Activated CD4-positive, alpha-beta T cell treated with anti-CD3 and anti-CD28 coated beads, Interleukin-2, Interleukin-6, amounts not matched to agents 100 ng/mL and 50 ng/mL, durations not matched to agents 16 hours and 8 hours (primary cell): Measurements from ENCODE around the gene GNA12.
"Not testable (repeated sequence)": the region's sequence is repeated elsewhere in the genome, so short reads cannot be mapped to it uniquely, and the experiment has no call there.

Experiments
- DNase-seq: peaks from one replicate; pipeline ENCODE4 v3.0.0-alpha.2; 2020

The GNA12 gene

DNA sequence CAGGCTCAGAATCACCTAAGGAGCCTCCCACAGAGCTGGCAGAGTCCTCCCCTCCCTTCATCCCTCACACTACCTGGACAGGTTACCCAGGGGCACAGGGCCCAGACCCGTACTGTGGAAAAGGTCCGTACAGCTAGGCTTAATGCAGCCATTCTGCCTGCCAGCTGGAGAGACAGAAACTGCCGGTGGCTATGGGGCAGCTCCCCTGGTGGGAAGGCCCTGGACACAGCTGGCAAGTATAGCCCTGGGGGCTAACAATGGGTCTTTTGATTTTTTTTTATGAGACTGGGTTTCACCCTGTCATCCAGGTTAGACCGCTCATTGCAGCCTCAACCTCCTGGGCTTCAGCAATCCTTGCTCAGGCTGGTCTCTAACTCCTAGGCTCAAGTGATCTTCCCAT is 68.3 kb downstream of the GNA12 start:
- DNase-seq, result no peak

DNA sequence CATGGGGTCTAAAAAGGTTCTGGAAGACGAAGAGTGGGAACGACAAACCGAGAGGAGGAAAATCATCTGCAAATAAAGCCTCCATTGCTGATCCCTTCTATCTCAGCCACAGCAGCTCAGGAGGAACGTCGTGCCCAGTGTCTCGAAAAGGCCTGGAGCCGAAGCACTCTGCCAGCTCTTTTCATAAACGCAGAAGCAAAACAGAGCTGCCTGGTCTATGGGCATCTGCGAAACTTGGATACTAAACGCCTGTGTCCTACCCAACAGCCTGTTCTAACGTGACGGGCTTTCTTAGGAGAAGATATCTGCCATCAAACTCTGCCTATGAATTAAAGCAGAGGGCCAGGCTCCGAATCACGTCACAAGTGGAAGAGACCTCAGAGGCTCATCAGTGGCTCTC is 68.7 kb downstream of the GNA12 start:
- no peak for DNase-seq

DNA sequence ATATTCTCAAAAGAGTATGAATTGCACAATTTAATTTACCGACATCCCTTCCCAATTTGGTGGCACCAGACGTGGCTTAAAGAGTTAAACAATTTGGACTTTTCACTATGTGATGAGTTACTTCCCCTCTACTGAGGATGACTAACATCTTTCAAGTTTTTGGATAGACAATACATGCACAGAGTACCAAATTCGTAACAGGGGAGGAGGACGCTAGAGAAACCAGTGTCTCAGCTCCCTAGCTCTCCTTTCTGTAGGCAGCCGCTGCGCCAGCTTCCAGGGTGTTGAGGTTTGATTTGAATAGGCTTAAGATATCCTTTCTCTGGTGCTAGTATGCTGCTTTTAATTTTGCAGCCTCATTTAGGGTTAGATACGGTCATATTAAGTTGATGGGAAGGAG is 69.2 kb downstream of the GNA12 start:
- DNase-seq, result no peak

DNA sequence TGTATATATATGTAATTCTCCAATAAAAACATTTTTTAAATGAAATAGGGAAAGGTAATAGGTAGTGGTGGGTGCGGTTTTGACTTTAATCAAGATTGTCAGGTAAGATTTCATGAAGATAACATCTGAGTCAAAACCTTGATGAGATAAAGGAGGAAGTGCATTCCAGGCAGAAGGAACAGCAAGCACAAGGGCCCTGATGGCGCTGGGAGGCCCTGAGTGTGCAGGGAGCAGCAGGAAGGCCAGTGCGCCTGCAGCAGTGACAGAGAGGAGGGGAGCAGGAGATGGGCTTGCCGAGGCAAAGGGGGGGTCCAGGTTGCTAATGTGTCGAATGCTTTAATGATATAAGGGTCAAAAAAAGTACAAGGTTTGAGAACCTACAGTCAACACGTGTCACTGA is 69.8 kb downstream of the GNA12 start:
- no peak for DNase-seq

DNA sequence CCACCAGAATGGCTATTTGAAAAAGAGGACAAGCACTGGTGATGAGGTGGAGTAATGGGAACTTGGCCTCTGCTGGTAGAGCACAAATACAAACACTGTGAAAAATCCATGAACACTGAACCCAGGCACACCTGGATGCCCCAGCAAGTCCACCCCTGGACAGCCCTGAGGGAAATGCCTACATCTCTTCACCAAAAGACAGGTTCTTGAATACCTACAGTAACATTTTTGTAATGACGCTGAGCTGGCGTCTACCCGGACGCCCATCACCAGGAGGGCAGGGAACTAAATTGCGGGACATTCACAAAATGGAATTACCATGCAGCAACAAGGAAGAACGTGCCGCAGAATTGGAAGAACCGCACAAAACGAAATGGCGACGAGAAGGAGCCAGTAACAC is 70.5 kb downstream of the GNA12 start:
- DNase-seq, result no peak

DNA sequence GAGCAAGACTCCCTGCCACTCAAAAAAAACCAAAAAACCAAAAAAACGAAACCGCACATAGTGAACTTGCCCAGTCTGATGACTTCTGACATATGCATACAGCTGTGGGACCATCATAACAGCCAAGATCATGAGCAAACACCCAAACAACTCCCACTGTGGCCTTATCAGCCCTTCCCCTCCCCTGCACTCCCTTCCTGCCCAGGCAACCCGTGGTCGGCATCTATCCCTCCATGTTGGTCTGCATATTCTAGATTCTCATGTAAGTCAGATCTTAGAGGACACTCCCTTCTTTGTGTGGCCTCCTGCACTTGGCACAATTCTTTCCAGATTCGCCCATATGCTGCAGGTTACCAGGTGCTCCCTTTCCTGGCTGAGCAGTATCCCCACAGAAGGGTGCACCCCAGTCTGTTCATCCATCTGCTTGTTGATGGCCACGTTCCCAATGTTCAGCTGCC is 72.8 kb downstream of the GNA12 start:
- DNase-seq, result no peak

DNA sequence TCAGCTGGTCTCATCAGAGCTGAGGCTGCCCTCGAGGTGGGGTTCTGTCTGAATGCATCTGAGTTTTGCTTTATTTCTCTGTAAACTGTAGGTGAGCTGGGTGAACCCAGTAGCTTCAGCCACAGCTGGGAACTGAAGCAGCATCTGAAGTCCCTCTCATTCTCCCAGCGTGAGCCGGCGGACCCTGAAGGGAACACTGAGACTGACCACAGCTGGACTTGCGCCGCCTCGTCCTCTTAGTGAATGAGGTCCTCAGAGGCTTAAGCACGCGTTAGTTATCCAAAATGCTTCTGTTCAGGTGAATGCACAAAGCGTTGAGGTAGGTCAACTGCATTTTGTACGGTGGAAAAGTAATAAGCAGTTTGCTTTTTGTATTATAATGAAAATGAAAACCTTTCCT is 79.5 kb downstream of the GNA12 start:
- DNase-seq, result no peak

DNA sequence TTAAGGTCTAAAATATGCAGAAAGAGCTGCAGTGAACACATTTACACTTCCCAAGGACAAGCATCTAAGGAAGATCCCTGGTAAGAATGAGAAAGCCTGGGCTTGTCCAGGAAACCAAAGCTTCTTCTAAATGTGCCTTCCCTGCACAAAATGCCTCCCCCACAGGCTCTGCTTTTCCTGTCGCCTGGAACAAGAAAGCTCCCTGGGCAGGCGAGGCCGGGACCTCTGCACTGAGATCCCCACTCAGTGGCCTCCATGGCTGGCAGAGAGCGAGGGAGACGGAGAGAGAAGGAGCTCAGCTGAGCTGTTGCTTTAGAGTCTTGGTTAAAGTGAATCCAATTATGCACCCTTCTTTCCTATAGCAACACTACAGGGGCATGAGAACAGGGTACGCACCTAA is 80.5 kb downstream of the GNA12 start:
- DNase-seq, result no peak

DNA sequence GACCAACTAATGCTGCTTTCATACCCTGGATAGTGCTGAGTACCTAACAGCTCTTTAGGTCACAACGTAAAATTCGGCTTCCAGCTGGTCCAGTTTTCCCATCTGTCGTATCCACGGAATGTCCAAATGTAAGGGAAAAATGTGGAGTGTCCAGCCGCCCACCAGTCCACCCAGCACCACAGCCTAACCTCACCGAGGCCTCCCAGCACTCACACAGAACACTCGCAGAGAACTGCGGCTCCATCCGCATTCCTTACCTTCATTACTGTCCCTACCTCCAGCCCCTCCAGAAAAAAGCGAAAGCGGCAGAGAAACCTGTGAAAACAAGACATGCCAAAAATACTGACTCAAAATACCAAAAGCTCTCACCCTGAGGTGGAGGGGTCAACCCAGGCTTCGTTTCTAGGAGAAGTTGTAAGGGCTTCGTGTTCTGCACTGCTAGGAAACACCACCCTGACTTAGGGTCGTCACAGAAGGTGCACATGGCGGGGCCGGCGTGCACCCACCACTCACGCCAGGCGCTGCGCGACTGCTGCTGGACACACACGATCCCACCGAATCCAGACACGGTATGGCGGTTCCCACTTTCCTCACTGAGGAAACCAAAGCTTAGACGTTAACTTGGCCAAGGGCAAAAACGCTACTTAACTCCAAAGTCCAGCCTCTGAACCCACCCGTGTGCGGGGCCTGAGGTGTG is 82.2 kb downstream of the GNA12 start:
- no peak for DNase-seq

DNA sequence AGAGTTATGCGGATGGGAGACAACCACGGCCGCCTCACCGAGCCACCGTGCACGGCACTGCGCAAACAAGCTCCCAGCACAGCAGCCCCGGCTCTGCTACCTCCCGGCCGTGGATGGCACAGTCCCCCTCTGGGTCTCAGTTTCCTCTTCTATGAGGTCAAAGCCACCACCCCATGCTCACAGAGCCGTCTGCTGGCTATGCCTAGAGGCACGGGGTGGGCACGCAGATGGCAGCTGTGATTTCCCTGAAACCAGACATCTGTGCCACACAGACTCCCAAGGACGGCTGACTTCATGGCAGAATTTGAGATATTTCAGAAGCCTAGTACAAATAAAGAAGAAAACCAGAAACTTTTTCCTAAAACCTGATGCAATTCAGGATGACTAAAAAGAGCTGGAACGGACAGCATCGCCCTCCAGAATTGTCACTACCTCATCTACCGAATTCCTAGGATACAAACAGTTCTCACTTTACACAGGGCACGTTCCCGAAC is 82.9 kb downstream of the GNA12 start:
- DNase-seq, result no peak

DNA sequence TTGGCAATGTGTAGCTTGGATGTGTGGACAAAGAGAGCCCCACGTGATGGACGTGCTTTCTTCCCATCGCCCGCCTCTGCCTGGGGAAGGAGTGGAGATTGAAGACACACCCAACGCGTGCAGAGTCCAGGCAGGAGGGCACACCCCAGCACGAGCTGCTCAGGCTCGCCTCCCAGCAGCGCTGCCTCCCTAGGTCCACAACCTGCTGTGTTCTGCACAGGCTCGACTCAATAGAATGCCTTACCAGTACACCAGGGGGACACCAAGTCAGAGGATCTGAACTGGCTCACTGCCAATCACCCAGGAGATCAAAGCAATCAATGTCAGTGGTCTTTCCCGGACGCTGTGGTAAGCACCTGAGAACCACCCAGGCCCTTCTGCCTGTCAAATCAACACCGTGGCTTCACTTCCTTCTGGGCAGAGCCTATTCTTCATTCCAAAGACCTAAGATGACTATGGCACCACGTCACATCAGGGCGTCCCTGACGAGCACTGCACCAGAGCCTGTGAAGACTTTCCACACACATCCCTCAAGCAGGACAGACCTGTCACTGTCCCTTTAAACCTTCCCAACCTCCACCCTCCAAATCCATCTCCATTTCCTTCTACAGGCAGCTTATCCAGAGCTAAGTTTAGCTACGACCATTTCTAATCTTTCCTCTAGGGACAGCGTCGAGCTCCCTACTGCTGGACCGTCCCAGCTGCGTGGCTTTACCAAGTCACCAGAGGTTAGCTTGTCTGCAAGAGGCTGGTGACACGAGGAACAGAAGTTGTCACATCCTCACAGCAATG is 83.8 kb downstream of the GNA12 start:
- peak; percentile 33 for DNase-seq

DNA sequence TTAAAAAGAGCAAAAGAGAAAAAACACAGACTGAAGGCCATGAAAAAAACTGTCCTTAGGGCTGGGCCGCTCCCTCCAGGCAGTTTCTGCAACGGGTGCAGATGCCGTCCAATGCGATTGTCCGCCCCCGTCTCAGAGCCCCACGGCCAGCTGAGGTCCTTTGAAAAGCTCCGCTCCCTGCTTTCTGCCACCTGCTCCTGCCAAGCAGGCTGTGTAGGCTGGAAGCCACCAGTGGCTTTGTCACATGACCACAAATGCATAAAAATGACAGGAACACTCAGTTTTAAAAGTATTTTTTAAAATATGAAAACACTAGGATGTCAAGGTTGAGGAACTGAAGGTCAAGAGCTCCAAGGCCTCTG is 84.4 kb downstream of the GNA12 start:
- DNase-seq, result no peak

DNA sequence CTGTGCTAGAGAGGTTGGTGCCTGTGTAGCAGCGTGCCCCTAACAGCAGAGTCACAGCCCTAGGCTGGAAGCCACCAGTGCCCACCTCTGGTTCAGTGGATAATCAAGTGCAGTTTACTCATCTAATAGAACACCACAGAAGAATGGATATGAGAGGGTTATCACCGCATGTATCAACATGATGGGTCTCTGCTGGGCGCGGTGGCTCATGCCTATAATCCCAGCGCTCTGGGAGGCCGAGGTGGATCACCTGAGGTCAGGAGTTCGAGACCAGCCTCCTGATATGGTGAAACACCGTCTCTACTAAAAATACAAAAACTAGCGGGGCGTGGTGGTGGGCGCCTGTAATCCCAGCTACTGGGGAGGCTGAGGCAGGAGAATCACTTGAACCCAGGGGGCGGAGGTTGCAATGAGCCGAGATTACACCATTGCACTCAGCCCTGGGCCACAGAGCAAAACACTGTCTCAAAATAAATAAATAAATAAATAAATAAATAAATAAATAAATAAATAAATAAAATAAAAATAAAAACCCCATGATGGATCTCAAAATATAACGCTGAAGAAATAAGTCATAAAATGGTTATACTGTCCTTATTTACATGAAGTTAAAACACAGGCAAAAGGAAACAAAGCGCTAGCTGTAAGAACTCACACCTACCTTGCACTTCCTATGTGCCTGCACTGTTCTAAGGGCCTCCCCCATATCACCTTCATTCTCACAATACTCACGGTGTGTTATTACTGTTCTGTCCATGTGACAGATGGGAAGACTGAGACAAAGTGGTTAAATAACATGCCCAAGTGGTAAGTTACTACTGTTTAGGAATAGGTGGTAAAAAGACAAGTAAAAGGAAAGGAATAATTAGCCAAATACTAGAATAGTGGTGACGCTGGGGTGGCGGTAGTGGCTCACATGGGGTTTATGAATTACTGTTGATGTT is 85.2 kb downstream of the GNA12 start:
- peak; percentile 23 for DNase-seq

DNA sequence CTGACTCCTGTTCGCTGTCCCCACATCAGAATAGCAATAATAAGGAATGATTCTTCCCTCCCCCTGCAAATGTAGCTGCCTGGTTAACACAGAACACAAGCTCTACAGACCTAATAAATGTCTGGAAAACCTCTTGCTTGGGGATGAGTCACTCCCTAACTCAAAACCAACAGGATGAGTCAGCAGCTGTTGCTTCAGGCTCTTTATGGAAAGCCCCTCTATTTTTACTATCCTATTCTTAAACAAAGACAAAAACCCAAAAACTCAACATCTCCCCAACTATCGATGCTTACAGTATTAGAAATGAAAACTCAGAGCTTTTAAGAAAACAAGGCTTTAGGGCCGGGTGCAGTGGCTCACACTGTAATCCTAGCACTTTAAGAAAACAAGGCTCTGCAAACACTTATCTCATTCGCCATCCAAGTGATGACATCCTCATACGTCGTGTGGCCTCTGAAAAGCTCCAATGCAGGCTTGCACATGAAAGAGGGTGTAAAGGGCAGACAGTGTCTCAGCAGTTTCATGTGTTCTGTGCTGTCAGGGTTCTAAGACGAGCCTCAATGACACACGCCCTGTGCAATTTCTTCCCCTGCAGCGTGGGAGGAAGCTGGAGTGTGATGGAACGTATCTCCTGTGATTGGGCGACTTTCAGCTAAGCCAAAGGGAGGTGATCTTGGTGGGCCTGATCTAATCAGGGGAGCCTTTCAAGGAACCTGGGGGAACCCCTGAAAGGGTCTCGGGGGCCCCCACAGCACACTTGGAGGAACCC is 86.0 kb downstream of the GNA12 start:
- peak; percentile 91 for DNase-seq

DNA sequence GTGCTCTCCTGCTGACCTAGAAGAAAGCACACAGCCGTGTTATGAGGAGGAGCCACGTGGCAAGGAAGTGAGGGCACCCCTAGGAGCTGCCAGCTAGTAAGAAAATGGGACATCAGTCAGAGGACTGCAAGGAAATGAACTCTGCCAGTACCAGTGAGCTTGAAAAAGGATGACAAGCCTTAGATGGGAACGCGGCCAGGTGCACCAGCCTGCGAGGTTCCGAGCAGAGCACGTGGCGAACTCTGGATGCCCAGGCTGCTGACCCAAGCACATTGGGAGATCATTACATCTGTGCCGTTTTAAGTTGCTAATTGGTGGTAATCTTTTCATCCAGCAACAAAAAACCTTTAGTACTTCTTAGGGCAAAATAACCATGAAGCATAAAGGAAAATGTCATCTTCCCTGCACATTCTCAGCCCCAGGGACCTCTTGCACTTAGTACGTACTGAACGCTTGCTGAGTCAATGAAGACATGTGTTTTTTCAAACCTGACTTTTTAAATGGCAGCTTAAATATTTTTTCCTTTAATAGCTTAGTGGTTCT is 86.7 kb downstream of the GNA12 start:
- peak; percentile 23 for DNase-seq

DNA sequence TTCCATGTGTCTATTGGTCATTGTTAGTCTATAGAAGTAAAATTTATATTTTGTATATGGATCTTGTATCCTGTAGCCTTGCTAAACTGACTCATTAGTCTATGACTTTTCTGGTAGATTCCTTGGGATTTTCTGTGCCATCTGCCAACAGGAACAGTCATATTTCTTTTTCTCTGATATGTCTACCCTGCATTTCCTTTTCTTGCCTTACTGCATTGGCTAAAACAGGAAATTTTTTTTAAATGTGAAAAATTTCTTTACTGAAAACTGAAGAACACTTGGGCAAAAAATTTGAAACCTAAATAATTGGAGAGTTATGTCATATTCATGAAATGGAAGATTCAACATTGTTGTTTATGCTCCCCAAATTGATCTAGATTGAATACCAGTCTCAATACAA is 88.6 kb downstream of the GNA12 start:
- no peak for DNase-seq

DNA sequence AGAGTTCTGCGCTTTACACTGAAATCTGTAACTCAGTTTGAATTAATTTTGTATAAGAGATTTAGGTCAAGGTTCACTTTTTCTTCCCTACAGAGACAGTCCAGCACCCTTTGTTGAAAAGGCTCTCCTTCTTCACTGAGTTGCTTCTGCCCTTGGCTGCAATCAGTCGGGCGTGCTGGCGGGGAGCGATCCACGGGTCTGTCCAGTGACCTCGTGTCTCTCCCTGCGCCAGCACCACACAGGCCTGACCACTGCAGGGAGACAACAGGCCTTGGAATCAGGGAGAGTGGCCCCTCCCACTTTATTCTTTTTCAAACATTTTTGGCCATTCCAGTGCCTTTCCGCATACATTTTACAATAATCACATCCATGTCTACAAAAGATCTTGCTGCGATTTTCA is 89.2 kb downstream of the GNA12 start:
- DNase-seq, result no peak

DNA sequence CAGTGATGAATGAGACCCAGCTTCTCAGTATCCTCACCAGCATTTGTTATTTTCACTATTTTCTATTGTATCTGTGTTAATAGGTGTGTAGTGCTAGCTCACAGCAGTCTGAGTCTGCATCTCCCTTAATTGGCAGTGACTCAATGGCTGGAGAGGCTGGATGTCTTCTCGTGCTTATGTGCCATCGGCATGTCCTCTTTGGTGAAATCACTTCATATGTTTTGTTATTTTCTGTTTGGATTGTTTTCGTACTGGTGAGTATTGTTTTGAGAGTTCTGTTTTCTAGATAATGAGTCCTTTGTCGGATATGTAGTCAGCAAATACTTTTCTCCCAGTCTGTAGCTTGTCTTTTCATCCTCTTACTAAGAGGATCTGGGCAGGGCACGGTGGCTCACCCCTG is 90.0 kb downstream of the GNA12 start:
- no peak for DNase-seq

DNA sequence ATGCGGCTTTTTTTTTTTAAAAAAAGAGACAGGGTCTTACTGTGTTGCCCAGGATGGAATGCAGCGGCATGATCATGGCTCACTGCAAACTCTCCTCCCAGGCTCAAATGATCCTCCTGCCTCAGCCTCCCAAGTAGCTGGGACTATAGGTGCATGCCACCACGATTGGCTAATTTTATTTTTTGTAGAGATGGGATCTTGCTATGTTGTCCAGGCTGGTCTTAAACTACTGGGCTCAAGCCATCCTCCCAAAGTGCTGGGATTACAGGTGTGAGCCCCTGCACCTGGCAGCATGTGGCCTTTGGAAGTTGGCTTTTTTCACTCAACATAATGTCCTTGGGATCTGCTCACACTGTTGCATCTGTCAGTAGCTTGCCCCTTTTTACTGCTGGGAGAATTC is 91.0 kb downstream of the GNA12 start:
- DNase-seq, result no peak

DNA sequence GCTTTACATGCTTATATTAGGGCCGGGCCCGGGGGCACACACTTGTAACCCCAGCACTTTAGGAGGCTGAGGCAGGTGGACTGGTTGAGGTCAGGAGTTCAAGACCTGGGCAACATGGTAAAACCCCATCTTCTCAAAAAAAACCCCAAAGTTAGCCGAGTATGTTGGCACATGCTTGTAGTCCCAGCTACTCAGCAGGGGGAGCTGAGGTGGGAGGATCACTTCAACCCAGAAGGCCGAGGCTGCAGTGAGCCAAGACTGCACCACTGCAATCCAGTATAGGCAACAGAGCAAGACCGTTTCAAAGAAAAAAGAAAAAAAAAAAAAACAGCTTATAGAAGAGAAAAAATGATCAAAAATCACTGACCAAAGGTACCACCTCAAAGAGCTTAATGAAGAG is 93.0 kb downstream of the GNA12 start:
- no peak for DNase-seq

DNA sequence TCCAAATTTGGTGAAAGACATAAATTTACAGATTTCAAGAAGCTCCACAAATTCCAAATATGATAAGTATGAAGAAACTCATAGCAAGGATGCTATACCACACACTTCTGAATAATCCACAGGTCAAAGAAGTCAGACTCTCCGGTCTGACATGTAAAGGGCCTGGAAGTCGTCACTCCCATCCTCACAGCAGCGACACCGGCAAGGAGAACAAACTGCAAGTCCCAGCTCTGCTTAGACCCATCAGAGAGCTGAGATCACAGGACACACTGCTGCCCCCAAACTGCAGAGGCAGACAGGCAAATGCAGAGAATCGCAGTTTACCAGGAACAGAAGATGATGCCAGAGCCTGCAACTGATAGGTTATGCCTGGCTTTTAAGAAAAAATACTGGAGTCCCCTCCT is 94.1 kb downstream of the GNA12 start:
- DNase-seq, result no peak

DNA sequence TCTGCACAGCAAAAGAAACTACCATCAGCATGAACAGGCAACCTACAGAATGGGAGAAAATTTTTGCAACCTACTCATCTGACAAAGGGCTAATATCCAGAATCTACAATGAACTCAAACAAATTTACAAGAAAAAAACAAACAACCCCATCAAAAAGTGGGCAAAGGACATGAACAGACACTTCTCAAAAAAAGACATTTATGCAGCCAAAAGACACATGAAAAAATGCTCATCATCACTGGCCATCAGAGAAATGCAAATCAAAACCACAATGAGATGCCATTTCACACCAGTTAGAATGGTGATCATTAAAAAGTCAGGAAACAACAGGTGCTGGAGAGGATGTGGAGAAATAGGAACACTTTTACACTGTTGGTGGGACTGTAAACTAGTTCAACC is 95.4 kb downstream of the GNA12 start:
- DNase-seq, result not testable (repeated sequence)
